ENCODE results near the gene USP14. TPM values are rescaled to one million over a fixed set of nuclear protein-coding genes. Genes with fewer than 3 reads are reported as not detected.

USP14 gene
- total and polyA plus RNA-seq, 2 of the 8 experiments (the other 6 are each of a cell fraction or from before 2014, with no cell fraction given) = 14.8 to 91.1 TPM

DNA sequence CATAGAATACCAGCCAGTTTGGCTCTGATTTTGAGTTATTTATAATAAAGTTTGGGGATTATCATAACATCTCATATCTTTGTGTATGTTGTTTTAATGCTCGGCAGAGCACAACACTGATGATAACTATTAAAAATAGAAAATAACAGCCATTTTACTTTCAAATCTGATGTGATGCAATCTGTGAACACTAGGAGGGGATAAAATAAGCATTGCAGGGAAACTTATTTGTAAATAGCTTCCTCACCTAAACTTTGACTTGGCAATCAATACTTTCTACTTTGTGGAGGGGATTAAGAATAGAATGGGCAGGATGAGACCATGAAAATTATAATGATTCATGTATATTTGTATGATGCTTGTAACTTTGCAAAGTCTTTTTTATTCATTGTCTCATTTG, 54.4 kb downstream of the USP14 start:
- H3K14ac ChIP-seq (ENCODE audit: insufficient read length) = no peak overlapping the region
- no peak overlapping the region for H3K56ac ChIP-seq (replicated peaks; ENCODE audit: insufficient read length, low read depth, low read length)
- no peak overlapping the region for H2BK12ac ChIP-seq (ENCODE audit: low read depth, low read length)
- peaks cover 0 to 3% (median 0%) of the 10 kb centered on the region in 4 experiments; a peak in 1 of 7 replicates for H3K4me1 ChIP-seq (replicated peaks in 1 of 4; ENCODE audit: control insufficient read depth in 3 of 4, insufficient read depth in 4 of 4, low read length in 3 of 4)
- 91% methylated on average over 1 of the region's 1 CpG; no CpG with 5 or more reads in 1 of the 2 experiments for WGBS, 2 experiments (ENCODE audit: extremely low coverage in 1 of 2, insufficient coverage in 1 of 2, insufficient read length in 1 of 2, insufficient replicate concordance in 2 of 2, low coverage in 1 of 2, low lambda C conversion rate in 2 of 2, missing lambda C conversion rate in 1 of 2)
- no peak overlapping the region for H4K5ac ChIP-seq (ENCODE audit: insufficient read length, low read depth, low read length)
- H2BK15ac ChIP-seq (ENCODE audit: low read length) = no peak overlapping the region
- H3K4me3 ChIP-seq (ENCODE audit: extremely low read depth in 1 of 4, insufficient read depth in 2 of 4, low read depth in 3 of 4, low read length in 4 of 4) = no peak overlapping the region
- H3K23me2 ChIP-seq (ENCODE audit: low read depth, low read length) = no peaks in the 10 kb centered on the region
- no peaks in the 10 kb centered on the region for H3K79me1 ChIP-seq (ENCODE audit: low read depth, low read length)
- H3K18ac ChIP-seq (ENCODE audit: extremely low read depth, low read length) = no peak overlapping the region
- H3K36me3 ChIP-seq (ENCODE audit: control insufficient read depth in 2 of 4, insufficient read depth in 4 of 4, low read length in 3 of 4) = peaks cover 13 to 66% (median 50%) of the 10 kb centered on the region in 4 experiments; a peak in 7 of 8 replicates
- H2BK120ac ChIP-seq (replicated peaks; ENCODE audit: low read depth, low read length) = no peak overlapping the region
- H3K4ac ChIP-seq (replicated peaks; ENCODE audit: insufficient read length, low read depth, low read length) = no peak overlapping the region
- no peak overlapping the region for H4K91ac ChIP-seq (replicated peaks; ENCODE audit: insufficient read length, low read length)
- no peak overlapping the region for H3K4me2 ChIP-seq (ENCODE audit: insufficient read depth in 1 of 2, low read depth in 2 of 2, low read length in 2 of 2)
- H2BK20ac ChIP-seq (ENCODE audit: low read length) = no peak overlapping the region
- no peak overlapping the region for H4K8ac ChIP-seq (ENCODE audit: extremely low read depth, insufficient read depth, low read length)
- H3K9me3 ChIP-seq (ENCODE audit: insufficient read depth in 2 of 2, low read depth in 1 of 2, low read length in 1 of 2) = no peaks in the 10 kb centered on the region; a peak in 1 of 4 replicates
- no peak overlapping the region for H3K27ac ChIP-seq (ENCODE audit: low read depth, low read length)
- H3K23ac ChIP-seq (ENCODE audit: insufficient read length) = no peak overlapping the region
- DNase-seq (ENCODE audit: low read depth in 1 of 2, low spot score in 2 of 2) = no peak
- H2AK5ac ChIP-seq (ENCODE audit: low read depth, low read length) = no peak overlapping the region
- FAIRE-seq = no peak
- ChIA-PET POLR2A (ENCODE audit: partially characterized antibody) (interaction anchor here (0.6 to 1.6 kb wide), 2 partner anchors 13 to 55 kb away, joined by 3 to 4 read pairs; partner anchors contain the start of gene USP14), CTCF (ENCODE audit: partially characterized antibody) (interaction anchor here (0.7 to 1.8 kb wide), 4 partner anchors 8 to 403 kb away, joined by 3 read pairs; no protein-coding TSS in a partner anchor)
- no peak overlapping the region for H3K9ac ChIP-seq (replicated peaks in 1 of 4; ENCODE audit: extremely low read depth in 1 of 4, low read depth in 3 of 4, low read length in 3 of 4)
- peaks cover 0 to 3% of the 10 kb centered on the region in 2 experiments for H4K20me1 ChIP-seq (replicated peaks in 1 of 2; ENCODE audit: control insufficient read depth in 1 of 2, insufficient read depth in 2 of 2, low read length in 2 of 2)
- H3K27me3 ChIP-seq (replicated peaks in 1 of 4; ENCODE audit: control insufficient read depth in 3 of 4, extremely low read depth in 1 of 4, insufficient read depth in 3 of 4, low read length in 3 of 4) = peaks cover 0 to 1% (median 0%) of the 10 kb centered on the region in 4 experiments; a peak in 1 of 7 replicates
- no peak overlapping the region for H2BK5ac ChIP-seq (ENCODE audit: low read depth, low read length)
- H2AFZ ChIP-seq (ENCODE audit: low read length) = no peak overlapping the region
- no peaks in the 10 kb centered on the region for H3K79me2 ChIP-seq (ENCODE audit: control insufficient read depth in 1 of 2, insufficient read depth in 2 of 2, low read length in 2 of 2)
- TF ChIP-seq POU5F1 (IDR thresholded peaks at IDR 0.05; ENCODE audit: low read depth, low read length) (no peak), PHF8 (conservative IDR thresholded peaks at IDR 0.05; ENCODE audit: low read depth, low read length) (no peak), CTBP2 (IDR thresholded peaks at IDR 0.05; ENCODE audit: borderline replicate concordance, insufficient read depth, insufficient read length, low read length) (no peak), SIRT6 (IDR thresholded peaks at IDR 0.05; ENCODE audit: low read length) (no peak), BRCA1 (IDR thresholded peaks at IDR 0.05; ENCODE audit: low read depth, low read length) (no peak), YY1 (IDR thresholded peaks at IDR 0.05; ENCODE audit: low read depth, low read length) (no peak), TEAD4 (IDR thresholded peaks at IDR 0.05; ENCODE audit: low read depth, low read length) (no peak), NANOG (IDR thresholded peaks at IDR 0.05; ENCODE audit: insufficient read depth, low read depth, low read length, poor library complexity, severe bottlenecking) (no peak), FOSL1 (IDR thresholded peaks at IDR 0.05; ENCODE audit: insufficient read depth, low read depth, low read length) (no peak), POLR2A (IDR thresholded peaks at IDR 0.05; ENCODE audit: control extremely low read depth in 1 of 2, low read depth in 2 of 2, low read length in 2 of 2) (no peak), ZNF274 (IDR thresholded peaks at IDR 0.05; ENCODE audit: borderline replicate concordance, extremely low read depth, low read length) (no peak), CREB1 (IDR thresholded peaks at IDR 0.05) (no peak), TAF1 (IDR thresholded peaks at IDR 0.05; ENCODE audit: low read depth, low read length) (no peak), SUZ12 (IDR thresholded peaks at IDR 0.05; ENCODE audit: low read length) (no peak), SP2 (IDR thresholded peaks at IDR 0.05; ENCODE audit: low read length) (no peak), CHD1 (IDR thresholded peaks at IDR 0.05; ENCODE audit: low read depth, low read length) (no peak)
